Suprapubic skin (tissue), 3 donors: ENCODE data around the gene SLC26A9.

ENCODE experiments used
- CTCF ChIP-seq, 2 donors: fragments of 200-600 bp in 1 of 2; fragments of 450-650 bp in 1 of 2; sonication (generic) in 1 of 2; IDR thresholded peaks; one replicate each; pipeline ENCODE4 v1.5.1; 2016 to 2019; ENCODE audit warnings: antibody characterized with exemption in 2 of 2, mild to moderate bottlenecking in 1 of 2, moderate library complexity in 1 of 2
- EP300 ChIP-seq: sonication (generic); formaldehyde crosslinking; IDR thresholded peaks from one replicate; pipeline ENCODE4 v1.6.1; 2017; ENCODE audit warnings: antibody characterized with exemption
- POLR2A ChIP-seq, 2 donors: fragments of 450-650 bp; IDR thresholded peaks; one replicate each; pipeline ENCODE4 v1.6.1; 2017; ENCODE audit warnings: antibody characterized with exemption in 2 of 2, mild to moderate bottlenecking in 2 of 2, moderate library complexity in 2 of 2

DNA sequence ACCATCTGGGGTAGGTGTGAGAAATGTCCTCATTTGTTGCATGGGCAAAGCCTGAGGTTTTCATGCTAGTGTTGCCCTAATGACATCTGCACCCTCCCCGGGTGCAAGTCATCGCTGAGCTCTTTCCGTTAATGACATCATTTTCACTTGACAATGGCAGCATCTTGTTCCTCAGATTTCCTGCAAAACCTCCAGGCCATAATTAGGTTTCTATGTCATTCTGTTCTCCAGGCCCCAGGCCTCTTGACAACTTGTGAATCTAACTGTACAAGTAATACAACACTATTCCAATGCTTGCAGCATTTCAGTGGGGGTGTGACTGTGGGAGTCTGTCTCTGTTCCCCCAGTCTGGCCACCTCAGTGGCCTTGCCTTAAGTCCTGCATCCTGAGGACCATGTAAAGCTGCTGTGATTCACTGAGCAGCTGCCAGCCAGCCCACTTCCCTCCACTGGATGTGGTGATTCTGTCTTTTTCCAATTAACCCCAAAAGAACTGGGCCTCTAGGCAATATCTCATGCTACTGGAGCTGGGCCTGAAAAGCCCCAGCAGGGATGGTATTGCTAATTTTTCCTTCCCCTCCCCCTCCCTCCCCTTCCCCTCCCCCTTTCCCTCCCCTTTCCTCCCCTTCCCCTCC is 37.1 kb upstream of the SLC26A9 start:
- TF ChIP-seq POLR2A (IDR thresholded peaks at IDR 0.05): no peak
- TF ChIP-seq CTCF (IDR thresholded peaks at IDR 0.05): no peak
- no peak for TF ChIP-seq EP300
